SKM-1 (cell line): Measurements from ENCODE around the gene CDC42BPA.
"Not testable (repeated sequence)": the region's sequence is repeated elsewhere in the genome, so short reads cannot be mapped to it uniquely, and the experiment has no call there.

Experiments used
- DNase-seq: peaks from one replicate; lab custom pipeline; 2025; ENCODE audit not compliant: unreplicated experiment; lab: John Stamatoyannopoulos, UW

The CDC42BPA gene

DNA sequence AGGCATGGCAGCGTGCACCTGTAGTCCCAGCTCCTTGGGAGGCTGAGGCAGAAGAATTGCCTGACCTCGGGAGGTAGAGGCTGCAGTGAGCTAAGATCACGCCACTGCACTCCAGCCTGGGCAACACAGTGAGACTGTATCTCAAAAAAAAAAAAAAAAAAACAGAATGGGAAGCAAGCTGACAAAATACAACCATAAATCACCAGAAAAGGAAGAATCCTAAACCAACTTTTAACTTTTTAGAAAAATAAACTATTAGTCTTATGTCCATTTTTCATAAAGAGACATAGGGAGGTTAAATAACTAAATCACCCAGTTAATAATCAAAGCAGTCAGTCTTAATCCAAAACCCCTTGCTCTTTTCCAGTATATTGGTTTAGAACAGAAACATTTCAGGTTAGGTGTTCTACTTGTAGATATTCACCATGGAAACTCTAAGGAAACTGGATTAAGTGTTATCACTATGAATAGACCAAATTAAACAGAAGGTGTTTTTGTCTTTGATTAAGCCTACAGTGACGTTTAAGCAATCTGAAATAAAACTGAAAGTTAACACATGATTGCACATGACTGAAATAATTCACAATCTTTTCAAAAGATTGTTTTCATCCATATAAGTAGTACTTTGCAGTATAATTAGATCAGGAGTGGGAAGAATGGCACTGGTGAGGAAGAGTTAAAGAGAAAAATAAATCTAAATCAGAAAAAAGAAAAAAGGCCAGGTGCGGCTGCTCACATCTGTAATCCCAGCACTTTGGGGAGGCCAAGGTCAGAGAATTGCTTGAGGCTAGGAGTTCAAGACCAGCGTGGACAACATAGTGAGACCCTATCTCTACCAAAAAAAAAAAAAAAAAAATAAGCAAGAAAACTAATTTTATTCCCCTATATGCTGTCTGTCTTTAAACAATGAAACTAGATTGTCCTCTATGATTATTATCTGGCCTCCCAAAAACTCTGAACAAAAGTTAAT is 9.6 kb downstream of the CDC42BPA start:
- DNase-seq: no peak

- DNase-seq: no peak
These were observed 11.6 kb downstream of the CDC42BPA start for GRCh38 chr1:227306689-227307088.

DNA sequence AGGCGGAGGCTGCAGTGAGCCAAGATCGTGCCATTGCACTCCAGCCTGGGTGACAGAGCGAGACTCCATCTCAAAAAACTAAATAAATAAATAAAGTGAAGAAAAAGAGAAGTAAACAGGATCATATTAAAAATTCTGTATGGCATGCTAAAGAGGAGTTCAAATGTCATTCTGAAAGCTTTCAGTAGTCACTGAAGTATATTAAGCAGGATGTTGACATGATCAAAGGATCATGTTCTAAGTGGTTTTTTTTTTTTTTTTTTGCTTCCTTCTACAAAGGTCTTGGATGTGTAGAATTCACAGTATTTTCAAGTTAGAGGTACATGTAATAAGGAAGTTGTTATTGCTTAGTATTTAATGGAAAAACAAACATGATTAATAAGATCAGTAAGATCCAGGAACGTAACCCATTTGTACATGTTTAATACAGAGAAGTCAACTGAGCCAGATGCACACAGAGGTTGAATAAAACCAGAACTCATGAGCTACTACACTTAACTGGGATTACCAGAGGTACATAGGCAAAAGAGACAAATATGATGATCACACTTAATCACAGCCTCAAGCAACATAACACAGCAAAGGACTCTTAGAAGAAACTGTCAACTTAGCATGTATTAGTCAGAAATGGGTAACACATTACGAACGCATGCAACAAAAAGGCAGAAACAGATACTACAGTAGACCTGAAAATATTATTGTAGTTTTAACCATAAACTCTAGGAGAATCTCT is 12.2 kb downstream of the CDC42BPA start:
- no peak for DNase-seq

DNA sequence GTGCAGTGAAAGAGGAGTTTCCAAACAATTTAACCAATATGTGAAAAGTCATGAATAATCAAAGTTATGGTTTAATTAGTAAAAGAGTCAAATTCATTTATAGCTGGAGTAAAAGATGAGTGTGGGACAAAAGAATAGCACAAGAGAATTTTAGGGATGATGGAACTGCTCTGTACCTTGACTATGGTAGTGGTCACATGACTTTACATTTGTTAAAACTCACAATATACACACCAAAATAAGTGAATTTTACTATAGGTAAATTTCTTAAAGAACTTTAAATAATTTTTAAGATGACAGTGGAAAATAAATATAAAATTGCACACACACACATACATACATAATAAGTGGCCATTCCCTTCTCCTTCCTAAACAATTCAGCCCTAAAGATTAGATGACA is 13.6 kb downstream of the CDC42BPA start:
- DNase-seq: no peak

- DNase-seq: no peak
These were observed 14.6 kb downstream of the CDC42BPA start for GRCh38 chr1:227303662-227304061.

DNA sequence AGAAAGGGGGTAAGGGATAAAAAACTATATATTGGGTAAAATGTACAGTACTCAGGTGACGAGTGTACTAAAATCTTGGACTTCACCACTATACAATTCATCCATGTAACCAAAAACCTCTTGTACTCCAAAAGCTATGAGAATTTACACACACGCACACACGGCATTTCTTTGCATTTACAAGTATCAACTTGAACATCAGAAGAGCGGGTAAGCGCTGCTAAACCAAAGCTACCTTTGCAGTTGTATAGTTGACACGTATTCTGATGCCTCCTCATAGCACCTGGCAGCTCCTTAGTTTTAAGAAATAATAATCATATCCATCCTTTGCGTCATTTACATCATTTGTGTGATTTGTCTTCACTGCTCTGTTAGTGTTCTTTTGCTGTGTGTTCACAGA is 17.6 kb downstream of the CDC42BPA start:
- no peak for DNase-seq

- no peak for DNase-seq
These were observed 18.6 kb downstream of the CDC42BPA start for GRCh38 chr1:227299688-227300087.

GRCh38 chr1:227299241-227299627 is 19.1 kb downstream of the CDC42BPA start:
- DNase-seq: no peak

GRCh38 chr1:227298512-227299240 is 19.6 kb downstream of the CDC42BPA start:
- DNase-seq: no peak

GRCh38 chr1:227297073-227297793 is 21.1 kb downstream of the CDC42BPA start:
- no peak for DNase-seq

DNA sequence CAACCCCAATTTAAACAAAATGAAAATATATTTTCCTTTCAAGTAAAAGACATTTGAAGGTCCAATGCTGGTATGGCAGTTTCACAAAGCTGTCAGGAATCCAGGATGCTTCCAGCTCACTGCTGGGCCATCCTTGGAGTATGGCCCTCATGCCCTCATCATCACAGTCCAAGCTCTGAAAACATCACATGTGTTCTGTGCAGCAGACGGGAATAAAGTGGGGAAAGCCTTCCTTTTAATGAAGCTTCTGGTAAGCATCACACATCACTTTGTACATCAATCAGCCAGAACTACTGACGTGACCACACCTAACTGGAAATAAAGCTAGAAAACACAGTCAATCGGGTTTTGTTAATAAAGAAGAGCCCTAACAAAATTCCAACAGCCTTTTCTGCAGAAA is 22.7 kb downstream of the CDC42BPA start:
- DNase-seq: no peak

- no peak for DNase-seq
These were observed 32.5 kb downstream of the CDC42BPA start for GRCh38 chr1:227285745-227286144.

- DNase-seq: no peak
These were observed 36.9 kb downstream of the CDC42BPA start for GRCh38 chr1:227281371-227281770.

- no peak for DNase-seq
These were observed 37.5 kb downstream of the CDC42BPA start for GRCh38 chr1:227280836-227281235.

DNA sequence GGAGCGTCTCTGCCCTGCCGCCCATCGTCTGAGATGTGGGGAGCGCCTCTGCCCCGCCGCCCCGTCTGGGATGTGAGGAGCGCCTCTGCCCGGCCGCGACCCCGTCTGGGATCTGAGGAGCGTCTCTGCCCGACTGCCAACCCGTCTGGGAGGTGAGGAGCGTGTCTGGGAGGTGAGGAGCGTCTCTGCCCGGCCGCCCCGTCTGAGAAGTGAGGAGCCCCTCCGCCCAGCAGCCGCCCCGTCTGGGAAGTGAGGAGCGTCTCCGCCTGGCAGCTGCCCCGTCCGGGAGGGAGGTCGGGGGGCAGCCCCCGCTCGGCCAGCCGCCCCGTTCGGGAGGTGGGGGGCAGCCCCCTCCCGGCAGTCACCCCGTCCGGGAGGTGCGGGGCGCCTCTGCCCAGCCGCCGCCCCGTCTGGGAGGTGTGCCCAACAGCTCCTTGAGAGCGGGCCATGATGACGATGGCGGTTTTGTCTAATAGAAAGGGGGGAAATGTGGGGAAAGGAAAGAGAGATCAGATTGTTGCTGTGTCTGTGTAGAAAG is 42.1 kb downstream of the CDC42BPA start:
- not testable (repeated sequence) for DNase-seq

DNA sequence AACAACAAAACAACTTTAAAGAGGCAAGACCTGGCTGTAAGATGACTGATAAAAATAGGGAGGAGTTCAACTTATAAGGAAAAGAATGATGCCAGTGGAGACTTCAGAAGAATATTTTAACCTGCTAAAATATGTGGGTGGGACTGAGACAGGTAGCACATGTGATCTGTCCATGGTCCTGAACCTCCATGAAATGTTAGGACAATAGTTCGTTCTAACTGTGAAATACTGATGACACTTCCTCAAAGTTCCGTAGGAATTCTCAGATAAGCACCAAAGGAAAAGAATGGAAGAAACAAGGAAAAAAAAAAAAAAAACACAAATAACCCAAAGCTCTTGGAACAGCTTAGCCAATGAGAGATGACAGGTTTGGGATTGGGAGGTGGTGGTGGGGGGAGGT is 44.7 kb downstream of the CDC42BPA start:
- DNase-seq: no peak

DNA sequence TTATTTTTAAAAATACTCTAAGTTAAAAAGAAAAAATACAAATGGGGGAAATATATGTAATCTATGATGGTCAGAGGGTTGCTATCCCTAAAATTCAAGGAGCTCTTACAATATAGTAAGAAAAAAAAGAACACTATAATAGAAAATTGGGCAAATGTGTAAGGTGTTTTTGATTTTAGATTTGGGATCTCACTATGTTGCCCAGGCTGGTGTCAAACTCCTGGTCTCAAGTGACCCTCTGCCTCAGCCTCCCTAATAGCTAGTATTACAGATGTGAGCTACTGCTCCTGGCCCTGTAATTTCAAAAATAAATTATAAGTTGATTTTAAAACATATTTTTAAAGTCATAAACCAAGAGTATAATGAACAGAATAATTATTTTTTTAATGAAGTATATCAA is 45.9 kb downstream of the CDC42BPA start:
- no peak for DNase-seq

- no peak for DNase-seq
These were observed 47.7 kb downstream of the CDC42BPA start for GRCh38 chr1:227270554-227270953.

GRCh38 chr1:227268943-227269342 is 49.3 kb downstream of the CDC42BPA start:
- no peak for DNase-seq

DNA sequence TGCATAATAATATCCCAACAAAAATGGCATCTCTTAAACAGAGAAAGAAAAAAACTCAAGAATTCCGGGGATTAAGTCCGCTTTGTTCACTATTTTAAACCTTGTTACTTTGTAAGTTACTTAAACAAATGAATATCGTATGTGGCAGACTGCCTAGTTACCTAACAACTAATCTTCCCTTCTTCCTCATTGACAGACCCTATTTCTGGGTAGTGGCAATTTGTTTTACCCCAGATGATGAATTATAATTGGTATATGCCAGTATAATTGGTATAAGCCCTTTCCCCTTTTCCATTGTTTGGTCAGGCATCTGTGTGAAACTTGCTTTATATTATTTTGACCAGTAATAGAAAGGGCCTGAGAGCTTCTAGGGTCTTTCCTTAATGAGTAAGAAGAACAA is 52.4 kb downstream of the CDC42BPA start:
- DNase-seq: no peak

- DNase-seq: no peak
These were observed 54.4 kb downstream of the CDC42BPA start for GRCh38 chr1:227263869-227264268.
